ENCODE results near the gene ZNF565.
"Not testable (repeated sequence)": the region's sequence is repeated elsewhere in the genome, so short reads cannot be mapped to it uniquely, and the experiment has no call there.

The ZNF565 gene

DNA sequence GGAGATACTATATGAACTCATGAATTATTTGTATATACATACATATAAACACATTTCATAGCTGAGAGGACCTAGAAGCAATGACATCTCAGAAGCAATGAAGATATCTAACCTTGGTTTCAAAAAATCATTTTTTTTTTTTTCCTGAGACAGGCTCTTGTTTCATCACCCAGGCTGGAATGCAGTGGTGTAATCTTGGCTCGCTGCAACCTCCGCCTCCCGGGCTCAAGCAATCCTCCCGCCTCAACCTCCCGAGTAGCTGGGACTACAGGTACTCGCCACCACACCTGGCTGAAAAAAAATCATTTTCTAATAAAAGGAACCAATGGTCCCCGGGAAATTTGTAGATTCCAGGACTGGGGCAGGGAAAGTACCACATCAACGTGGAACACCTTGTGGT is 4.0 kb downstream of the ZNF565 start:
- no peak for DNase-seq

DNA sequence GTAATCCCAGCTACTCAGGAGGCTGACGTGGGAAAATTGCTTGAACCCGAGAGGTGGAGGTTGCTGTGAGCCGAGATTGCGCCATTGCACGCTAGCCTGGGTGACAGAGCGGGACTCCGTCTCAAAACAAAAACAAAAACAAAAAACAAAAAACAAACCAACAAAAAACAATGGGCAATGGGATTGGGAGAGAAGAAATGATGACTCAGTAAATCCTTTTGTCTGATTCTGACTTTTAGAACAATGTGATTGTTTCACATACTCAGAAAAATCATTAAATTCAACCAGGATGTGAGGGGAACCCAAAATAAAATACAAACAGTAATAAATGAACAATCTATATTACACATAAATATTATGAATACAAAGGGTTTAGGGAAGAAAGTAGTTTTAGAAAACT is 5.1 kb downstream of the ZNF565 start:
- no peak for DNase-seq

DNA sequence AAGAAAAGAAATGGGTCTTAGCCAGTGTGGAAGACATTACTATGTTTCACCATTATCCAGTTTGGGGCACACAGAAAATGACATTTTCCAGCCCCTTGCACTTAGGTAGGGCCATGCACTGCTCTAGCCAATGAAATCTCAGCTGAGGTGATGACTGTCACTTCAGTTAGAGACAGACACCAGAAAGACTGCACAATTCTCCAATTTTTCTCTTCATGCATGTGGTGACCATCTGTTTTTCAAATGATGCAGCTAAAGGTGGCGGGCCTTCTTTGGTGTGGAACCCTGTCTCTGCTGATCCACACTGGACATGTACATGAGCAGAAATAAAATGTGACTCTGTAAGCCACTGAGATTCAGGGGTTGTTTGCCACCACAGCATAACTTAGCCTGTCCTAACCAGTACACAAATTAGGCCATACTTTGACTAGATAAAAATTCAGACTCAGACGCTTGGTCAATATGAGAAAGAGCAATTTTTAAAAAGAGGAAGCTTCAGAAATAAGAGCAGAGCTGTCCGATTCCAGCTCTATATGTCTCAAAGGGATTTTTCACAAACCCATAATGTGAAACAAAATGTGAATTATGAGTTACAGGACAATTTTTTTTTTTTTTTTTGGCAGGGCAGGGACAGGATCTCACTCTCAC is 6.7 kb downstream of the ZNF565 start:
- no peak for DNase-seq

DNA sequence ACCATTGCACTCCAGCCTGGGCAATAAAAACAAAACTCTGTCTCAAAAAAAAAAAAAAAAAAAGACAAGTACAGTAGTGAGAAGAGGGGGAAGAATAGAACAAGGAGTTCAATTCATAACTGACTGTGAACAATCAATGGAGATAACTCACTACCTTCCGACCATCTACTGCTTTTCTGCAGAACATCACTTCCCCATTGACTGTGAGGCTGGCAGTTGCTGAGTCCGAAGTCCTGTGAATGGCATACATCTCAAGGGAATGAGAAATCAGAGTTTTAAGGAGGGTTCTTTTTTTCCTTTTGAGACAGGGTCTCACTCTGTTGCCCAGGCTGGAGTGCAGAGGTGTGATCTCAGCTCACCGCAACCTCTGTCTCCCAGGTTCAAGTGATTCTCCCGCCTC is 11.2 kb downstream of the ZNF565 start:
- no peak for DNase-seq

DNA sequence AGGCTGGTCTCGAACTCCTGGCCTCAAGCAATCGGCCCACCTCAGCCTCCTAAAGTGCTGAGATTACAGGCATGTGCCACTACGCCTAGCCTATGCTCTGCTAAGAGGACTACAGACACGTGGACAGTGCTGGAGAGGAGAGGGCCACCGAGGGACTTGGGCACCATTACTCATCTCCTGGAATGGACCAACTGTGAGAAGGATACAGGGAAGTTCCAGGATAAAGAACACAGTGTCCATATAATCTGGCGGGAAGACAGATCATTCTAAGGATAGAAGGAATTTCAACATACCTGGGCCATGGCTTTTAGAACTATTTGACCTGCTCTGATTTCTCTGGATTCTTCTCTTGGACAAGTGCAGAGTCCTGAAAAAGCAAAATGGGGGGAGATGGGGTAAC is 12.8 kb downstream of the ZNF565 start:
- DNase-seq = no peak

DNA sequence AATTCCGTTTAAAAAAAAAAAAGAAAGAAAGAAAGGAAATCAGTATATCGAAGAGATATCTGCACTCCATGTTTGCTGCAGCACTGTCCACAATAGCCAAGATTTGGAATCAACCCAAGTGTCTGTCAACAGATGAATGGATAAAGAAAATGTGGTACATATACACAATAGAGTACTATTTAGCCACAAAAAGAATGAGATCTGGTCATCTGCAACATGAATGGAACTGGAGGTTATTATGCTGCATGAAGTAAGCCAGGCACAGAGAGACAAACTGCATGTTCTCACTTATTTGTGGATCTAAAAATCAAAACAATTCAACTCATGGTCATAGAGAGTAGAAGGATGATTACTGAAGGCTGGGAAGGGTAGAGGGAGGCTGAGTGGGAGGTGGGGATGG is 16.3 kb downstream of the ZNF565 start:
- no peak for DNase-seq

DNA sequence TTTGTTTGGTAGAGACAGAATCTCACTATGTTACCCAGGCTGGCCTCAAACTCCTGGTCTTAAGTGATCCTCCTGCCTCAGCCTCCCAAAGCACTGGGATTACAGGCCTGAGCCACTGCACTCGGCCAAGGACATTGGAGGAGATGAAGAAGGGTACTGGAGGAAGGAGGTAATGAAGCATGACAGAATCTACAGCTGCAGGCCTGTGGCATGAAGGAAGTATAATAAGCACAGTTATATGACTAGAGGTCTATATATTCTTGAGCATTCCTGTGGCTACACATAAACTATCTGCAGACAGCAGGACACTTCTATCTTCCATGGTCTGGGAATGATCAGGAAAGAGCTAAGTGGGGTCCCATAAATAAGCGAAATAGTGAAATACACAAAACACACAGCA is 18.2 kb downstream of the ZNF565 start:
- no peak for DNase-seq

DNA sequence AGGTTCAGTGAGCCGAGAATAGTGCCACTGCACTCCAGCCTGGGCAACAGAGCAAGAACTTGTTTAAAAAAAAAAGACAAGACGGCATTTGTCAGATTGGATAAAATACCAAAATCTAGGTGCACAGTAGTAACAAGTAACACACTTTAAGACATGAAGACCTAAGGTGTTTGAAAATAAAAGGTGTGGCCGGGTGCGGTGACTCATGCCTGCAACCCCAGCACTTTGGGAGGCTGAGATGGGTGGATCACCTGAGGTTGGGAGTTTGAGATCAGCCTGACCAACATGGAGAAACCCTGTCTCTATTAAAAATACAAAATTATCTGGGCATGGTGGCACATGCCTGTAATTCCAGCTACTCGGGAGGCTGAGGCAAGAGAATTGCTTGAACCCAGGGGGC is 27.7 kb downstream of the ZNF565 start:
- DNase-seq = not testable (repeated sequence)

DNA sequence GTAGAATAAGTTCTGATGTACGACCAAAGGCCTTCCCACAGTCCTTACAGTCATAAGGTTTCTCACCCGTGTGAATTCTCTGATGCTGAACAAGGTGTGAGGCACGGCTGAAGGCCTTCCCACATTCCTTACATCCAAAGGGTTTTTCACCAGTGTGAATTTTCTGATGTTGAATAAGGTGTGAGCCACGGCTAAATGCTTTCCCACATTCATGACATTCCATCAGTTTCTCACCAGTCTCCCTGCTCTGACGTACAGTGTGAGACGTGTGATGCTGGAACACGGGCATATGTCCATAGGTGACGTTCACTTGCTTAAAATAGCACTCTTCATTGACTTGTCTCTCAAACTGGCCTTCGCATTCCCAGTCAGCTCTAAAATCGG is 31.2 kb downstream of the ZNF565 start:
- no peak for DNase-seq

DNA sequence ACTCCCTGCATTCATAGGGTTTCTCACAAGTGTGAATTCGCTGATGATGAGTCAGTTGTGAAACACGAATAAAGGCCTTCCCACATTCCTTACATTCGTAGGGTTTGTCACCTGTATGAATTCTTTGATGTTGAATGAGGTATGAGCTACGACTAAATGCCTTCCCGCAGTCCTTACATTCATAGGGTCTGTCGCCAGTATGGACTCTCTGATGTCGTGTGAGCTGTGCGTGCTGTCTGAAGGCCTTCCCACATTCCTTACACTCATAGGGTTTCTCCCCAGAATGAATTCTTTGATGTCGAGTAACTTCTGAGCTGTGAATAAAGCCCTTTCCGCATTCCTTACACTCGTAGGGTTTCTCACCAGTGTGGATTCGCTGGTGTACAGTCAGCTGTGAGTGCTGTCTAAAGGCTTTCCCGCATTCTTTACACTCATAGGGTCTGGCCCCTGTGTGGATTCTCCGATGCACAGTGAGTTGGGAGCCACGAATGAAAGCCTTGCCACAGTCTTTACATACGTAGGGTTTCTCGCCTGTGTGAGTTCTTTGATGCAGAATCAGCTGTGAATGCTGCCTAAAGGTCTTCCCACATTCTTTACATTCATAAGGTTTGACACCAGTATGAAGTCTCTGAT is 31.7 kb downstream of the ZNF565 start:
- no peak for DNase-seq

DNA sequence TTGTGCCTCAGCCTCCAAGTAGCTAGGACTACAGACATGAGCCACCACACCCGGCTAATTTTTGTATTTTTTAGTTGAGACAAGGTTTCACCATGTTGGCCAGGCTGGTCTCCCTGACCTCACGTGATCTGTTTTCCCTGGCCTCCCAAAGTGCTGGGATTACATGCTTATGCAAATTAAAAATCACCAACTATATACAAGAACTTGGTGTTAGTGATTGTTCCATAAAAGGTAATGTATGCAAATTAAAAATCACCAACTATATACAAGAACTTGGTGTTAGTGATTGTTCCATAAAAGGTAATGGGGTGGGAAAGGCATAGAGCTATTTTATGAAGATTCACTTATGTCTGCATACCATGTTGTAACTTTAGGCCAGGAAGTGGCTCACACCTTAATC is 35.4 kb downstream of the ZNF565 start:
- DNase-seq = not testable (repeated sequence)

DNA sequence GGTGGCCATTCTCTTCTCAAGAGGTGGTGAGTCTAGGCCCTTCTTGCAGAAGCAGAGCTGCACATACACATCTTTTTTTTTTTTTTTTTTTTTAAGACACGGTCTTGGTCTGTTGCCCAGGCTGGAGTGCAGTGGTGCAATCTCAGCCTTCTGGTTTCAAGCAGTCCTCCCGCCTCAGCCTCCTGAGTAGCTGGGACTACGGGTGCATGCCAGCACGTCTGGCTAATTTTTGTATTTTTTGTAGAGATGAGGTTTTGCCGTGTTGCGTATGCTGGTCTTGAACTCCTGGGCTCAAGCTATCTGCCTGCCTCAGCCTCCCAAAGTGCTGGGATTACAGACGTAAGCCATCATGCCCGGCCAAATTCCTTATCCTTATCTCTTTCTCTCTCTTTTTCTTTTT is 40.6 kb downstream of the ZNF565 start:
- not testable (repeated sequence) for DNase-seq

DNA sequence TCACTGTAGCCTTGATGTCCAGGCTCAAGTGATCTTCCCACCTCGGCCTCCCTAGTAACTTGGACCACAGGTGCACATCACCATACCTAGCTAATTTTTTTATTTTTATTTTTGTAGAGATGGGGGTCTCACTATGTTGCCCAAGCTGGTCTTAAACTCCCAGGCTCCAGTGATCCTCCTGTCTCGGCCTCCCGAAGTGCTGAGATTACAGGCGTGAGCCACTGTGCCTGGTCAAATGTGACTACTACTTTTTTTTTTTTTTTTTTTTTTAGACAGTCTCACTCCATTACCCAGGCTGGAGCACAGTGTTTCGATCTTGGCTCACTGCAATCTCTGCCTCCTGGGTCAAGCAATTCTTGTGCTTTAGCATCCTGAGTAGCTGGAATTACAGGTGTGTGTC is 41.6 kb downstream of the ZNF565 start:
- no peak for DNase-seq

DNA sequence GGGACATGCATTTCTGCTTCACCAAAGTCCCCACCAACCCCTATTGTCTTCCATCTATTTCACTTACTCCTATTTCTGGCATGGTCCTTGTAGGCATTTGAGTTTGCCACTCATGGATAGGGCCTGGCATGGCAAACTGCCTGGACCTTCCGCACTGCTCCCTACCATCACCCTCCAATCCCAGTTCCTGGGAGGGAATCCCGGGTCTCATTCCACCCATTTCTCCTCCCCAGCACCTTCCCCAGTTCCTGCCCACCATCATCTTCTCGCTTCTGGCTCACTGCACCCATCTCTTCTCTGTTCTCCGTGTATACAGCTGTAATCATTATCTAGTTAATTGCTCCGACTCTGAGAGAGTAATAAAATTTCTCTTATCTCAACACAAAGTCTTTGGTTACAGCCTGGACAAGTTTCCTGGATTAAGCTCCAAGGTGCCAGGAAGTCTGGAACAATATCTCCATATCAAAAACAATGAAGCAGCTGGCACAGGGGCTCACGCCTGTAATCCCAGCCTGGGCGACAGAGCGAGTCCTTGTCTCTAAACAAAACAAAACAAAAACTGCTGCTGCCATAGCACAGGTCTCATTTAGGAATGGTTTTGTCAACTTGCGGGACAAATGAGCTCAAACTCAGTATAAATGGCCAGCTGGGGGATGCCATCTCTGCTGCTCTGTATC is 45.2 kb downstream of the ZNF565 start:
- DNase-seq = no peak

DNA sequence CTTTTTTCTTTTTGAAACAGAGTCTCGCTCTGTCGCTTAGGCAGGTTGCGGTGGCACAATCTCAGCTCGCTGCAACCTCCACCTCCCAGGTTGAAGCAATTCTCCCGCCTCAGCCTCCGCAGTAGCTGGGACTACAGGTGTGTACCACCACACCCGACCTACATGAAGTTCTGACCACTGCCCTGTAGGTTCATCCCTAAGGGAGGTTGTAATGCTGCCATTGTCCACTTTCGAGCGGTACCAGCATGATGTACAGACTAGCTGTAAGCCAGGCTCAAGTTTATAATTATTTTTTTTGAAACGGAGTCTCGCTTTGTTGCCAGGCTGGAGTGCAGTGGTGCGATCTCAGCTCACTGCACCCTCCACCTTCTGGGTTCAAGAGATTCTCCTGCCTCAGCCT is 50.7 kb downstream of the ZNF565 start:
- no peak for DNase-seq

DNA sequence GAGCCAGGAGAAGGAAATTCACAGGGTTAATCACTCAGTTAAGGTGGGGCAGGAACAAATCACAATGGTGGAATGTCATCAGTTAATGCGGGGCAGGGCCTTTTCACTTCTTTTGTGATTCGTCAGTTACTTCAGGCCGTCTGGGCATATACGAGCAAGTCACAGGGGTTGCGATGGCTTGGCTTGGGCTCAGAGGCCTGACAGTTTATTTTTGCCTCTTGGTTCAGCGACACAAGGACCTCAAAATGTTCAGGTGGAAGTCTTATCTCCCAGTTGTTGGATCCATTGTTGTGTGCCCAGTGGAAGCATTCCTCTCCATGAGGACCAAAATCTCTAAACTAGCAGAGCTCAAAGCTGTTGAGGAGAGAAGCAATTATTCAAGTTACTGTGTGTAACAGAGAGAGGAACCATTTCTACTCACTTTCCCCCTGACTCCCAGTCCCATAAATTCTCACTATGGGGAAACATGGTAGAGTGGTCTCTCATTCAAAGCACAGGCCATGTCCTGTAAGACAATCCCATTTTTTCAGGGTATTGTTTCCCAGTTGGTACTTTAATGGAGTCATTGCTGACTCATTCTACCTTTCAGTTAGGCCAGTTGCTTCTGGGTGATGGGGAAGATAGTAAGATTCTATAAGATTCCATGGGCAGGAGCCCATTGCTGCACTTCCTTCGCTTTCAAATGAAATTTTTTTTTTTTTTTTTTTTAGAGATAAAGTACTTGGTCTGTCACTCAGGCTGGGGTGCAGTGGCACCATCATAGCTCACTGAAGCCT is 53.5 kb downstream of the ZNF565 start:
- no peak for DNase-seq

DNA sequence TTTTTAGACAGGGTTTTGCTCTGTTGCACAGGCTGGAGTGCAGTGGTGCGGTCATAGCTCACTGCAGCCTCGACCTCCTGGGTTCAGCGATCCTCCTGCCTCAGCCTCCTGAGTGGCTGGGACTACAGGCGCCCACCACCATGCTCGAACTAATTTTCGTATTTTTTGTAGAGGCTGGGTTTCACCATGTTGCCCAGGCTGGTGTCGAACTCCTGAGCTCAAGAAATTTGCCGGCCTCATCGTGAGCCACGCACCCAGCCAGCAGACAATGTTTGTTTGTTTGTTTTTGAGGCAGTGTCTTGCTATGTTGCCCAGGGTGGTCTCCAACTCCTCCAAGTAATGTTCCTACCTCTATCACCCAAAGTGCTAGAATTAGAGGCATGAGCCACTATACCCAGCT is 61.3 kb downstream of the ZNF565 start:
- DNase-seq = no peak

DNA sequence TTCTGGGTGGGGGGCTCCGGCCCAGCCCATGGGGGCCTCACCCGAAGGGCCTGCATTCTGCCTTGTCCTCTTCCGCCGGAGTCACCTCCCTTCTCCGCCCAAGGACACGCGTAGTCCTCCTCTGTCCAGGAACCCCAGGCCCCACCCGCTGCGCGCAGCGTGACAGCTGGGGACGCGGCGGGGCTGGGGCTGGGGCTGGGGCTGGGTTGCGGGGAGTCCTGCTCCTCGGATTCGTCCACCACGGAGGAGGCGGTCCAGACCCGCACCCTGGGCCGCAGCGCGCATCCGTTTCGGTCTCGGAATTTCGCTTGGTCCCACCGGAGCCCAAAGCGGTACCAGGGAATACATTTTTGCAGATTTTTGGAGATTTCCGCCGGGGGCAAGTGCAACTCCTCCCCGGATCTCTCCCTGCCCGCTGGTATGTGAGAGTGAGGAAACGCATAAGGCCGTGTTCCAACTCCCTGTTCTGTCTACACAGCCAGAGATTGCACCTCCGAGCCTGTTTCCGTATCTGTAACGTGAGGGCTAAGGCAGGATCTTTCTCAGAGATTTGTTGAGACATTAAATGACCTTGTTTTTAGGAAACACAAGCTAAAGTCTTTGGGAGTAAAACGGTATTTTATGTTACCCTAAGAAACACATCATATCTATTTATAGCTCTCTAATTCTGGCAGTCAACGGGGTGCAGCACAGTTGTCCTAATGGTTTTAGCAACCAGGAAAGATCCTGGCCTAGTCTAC is 61.9 kb downstream of the ZNF565 start, which contains the start of gene COX7A1:
TSS of gene COX7A1 (minus strand) at position 96 of the 740 bp plus-strand sequence. CDS start at position 56, 40 bp downstream.
- DNase-seq = no peak

DNA sequence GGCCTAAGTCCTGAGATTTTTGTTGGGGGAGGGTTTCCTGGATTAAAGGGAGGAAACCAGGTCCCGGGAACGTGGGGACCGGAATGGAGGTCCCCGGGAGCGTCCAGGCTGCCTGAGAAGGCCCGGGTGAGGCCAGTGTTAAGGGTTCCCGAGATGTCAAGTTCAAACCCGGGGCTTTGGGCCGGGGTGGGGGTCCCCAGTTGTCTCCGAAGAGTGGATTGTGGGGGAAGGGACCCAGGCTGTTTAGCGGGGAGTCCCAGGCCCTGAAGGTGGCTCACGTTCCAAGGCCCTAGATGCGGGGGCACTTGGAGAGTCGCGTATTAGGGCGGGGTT is 62.5 kb downstream of the ZNF565 start:
- DNase-seq = no peak

DNA sequence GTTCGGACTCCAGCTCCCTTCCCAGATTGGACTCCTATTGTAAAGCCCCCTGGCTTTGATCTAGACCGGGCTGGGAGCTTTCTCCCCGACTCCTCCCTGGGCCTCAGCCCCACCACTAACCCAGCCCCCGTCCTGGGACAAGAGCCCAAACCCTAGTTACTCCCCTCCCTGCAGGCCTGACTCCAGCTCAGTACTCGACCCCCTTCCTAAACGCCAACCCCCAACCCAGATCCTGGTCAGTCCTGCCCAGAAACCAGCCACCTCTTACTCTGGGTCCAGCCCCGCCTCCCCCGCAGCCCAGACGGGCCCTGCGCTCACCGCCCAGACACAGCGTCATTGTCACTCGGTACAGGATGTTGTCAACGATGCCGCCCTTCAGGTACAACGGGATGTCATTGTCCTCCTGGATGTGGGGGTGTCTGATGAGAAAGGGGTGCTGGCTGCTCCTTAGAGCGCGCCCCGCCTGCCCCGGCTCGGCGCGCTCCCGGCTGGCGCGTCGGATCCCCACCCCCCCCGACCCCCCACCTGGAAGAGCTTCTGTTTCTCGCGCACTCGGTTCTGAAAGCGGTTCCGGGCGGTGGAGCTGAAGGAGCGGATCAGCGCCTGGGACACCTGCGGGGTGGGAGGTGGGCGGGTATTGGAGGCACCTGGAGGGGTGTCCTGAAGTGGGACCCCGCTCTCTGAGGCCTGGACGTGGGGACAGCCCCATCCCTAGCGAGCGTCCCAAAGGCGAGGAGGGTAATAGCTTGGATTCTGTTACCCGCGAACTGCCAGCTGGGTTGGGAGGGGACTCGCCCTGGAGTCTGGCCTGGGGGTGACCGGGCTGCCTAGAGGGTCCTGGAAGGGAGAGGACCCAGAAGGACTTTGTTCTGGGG is 63.1 kb downstream of the ZNF565 start:
- no peak for DNase-seq

DNA sequence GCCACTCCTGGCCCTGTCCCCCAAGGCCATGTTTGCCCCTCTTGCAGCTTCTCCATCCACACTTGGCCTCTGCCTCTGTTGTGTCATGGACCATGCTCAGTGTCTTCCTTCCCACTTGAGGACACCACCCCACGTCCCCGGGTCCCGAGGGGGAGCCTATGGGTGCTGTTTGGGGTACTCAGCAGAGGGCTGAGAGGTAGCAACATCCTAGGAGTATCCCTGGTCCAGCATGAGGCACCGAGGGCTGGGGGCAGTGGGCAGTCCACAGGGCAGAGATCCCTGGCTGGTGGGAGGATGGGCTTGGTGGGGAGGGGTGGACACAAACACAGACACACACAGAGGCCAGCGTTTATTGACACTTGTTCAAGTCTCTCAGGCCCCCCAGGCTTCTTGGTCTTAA is 63.9 kb downstream of the ZNF565 start:
- DNase-seq = no peak
